Gastroesophageal sphincter (tissue), 3 donors: Measurements from ENCODE around the gene NLRP5.

Source experiments
- POLR2A ChIP-seq, 2 donors: fragments of 450-650 bp; IDR thresholded peaks; one replicate each; pipeline ENCODE4 v1.6.1; 2017; ENCODE audit warnings: antibody characterized with exemption in 2 of 2, mild to moderate bottlenecking in 2 of 2, moderate library complexity in 1 of 2
- TF ChIP-seq, protein P1 (sequence below), 4 experiments: fragments of 200-600 bp in 2 of 4; fragments of 450-650 bp in 2 of 4; sonication (generic) in 1 of 4; IDR thresholded peaks; one replicate each; pipeline ENCODE4 v1.5.1; 2017 to 2019; ENCODE audit warnings: antibody characterized with exemption in 4 of 4, mild to moderate bottlenecking in 2 of 4, moderate library complexity in 2 of 4

DNA sequence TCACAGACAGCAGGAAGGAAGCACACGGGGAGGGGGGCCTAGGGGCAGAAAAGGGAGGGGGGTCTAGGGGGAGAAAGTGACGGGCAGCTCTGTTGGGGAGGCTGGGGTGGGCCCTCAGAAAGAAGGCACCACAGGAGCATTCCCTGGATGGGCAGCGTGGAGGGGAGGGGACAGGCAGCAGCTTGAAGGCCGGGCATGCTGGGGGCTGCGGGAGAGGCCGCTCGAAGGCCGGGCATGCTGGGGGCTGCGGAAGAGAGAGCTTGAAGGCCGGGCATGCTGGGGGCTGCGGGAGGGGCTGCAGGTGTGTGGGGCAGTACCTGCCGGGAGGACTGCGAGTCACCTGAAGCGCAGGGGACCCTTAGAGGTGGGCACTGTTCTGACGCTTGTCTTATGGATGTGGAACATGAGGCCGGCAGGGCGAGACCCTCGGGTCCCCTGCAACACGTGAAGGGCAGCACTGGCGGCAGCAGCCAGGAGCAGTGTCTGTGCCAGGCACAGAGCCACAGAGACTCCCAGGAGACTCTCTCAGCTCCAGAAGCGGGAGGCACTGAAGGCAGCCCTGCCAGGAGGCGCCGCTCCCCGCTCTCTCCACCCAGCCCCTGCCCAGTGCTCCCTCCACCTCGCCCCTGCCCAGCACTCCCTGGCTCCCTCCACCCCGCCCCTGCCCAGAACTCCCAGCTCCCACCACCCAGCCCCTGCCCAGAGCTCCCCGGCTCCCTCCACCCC is 121.2 kb downstream of the NLRP5 start:
- TF ChIP-seq, protein P1, sequence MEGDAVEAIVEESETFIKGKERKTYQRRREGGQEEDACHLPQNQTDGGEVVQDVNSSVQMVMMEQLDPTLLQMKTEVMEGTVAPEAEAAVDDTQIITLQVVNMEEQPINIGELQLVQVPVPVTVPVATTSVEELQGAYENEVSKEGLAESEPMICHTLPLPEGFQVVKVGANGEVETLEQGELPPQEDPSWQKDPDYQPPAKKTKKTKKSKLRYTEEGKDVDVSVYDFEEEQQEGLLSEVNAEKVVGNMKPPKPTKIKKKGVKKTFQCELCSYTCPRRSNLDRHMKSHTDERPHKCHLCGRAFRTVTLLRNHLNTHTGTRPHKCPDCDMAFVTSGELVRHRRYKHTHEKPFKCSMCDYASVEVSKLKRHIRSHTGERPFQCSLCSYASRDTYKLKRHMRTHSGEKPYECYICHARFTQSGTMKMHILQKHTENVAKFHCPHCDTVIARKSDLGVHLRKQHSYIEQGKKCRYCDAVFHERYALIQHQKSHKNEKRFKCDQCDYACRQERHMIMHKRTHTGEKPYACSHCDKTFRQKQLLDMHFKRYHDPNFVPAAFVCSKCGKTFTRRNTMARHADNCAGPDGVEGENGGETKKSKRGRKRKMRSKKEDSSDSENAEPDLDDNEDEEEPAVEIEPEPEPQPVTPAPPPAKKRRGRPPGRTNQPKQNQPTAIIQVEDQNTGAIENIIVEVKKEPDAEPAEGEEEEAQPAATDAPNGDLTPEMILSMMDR (IDR thresholded peaks at IDR 0.05) = no peak
- TF ChIP-seq POLR2A (IDR thresholded peaks at IDR 0.05) = no peak
